Cardiac fibroblast (primary cell): ENCODE measurements around the gene C3orf33.

Source experiments
- DNase-seq, 2 donors: peaks; one replicate each; pipeline versions ENCODE4 v3.0.0 to v3.0.0-alpha.2; 2010; ENCODE audit warnings: low read depth in 2 of 2
- H3K4me3 ChIP-seq, 2 donors: replicated peaks in 1 of 2; 1 replicate in 1 of 2; 2 replicates in 1 of 2; pipeline ENCODE4 v1.5.1; 2011; ENCODE audit warnings: low read depth in 2 of 2, low read length in 2 of 2, mild to moderate bottlenecking in 2 of 2, moderate library complexity in 1 of 2
- CTCF ChIP-seq: IDR thresholded peaks from one replicate; pipeline ENCODE4 v1.5.1; 2011; ENCODE audit warnings: low read depth, mild to moderate bottlenecking, low read length, inconsistent platforms

C3orf33 gene

GRCh38 chr3:155742349-155742965, 63.6 kb downstream of the C3orf33 start:
- no peak for DNase-seq
- no peak for TF ChIP-seq CTCF
- no peak overlapping the region for H3K4me3 ChIP-seq

- no peak for DNase-seq
- H3K4me3 ChIP-seq: no peak overlapping the region
- TF ChIP-seq CTCF: no peak
Observed at GRCh38 chr3:155741603-155742002, 64.5 kb downstream of the C3orf33 start.

- H3K4me3 ChIP-seq: no peak overlapping the region
- no peak for TF ChIP-seq CTCF
- no peak for DNase-seq
Observed at GRCh38 chr3:155741101-155741500, 65.0 kb downstream of the C3orf33 start.

GRCh38 chr3:155739154-155739553, 66.9 kb downstream of the C3orf33 start:
- no peak overlapping the region for H3K4me3 ChIP-seq
- no peak for DNase-seq
- TF ChIP-seq CTCF: no peak

GRCh38 chr3:155738580-155739076, 67.5 kb downstream of the C3orf33 start:
- H3K4me3 ChIP-seq: no peak overlapping the region
- no peak for TF ChIP-seq CTCF
- DNase-seq: no peak

- TF ChIP-seq CTCF: no peak
- DNase-seq: no peak
- H3K4me3 ChIP-seq: no peak overlapping the region
Observed at GRCh38 chr3:155737844-155738460, 68.1 kb downstream of the C3orf33 start.
